GM21423 (cell line): Measurements from ENCODE around the gene MAGEH1.

ENCODE experiments used
- ATAC-seq: cut with Tn5 transposase; IDR thresholded peaks from one replicate; pipeline ENCODE4 v1.9.1; 2021; ENCODE audit warnings: mild to moderate bottlenecking, moderate library complexity; ENCODE audit not compliant: unreplicated experiment

The MAGEH1 gene

GRCh38 chrX:55490121-55490520 is 38.2 kb downstream of the MAGEH1 start:
- ATAC-seq = no peak

- no peak for ATAC-seq
Observed at GRCh38 chrX:55490974-55491373, 39.0 kb downstream of the MAGEH1 start.
